GM19372 (cell line): ENCODE results near the gene SLC47A2.

Experiments used
- ATAC-seq: cut with Tn5 transposase; IDR thresholded peaks from one replicate; pipeline ENCODE4 v1.9.1; 2021; ENCODE audit warnings: mild to moderate bottlenecking, low read depth, moderate library complexity; ENCODE audit not compliant: unreplicated experiment

The SLC47A2 gene

GRCh38 chr17:19729900-19730299 lies 13.5 kb upstream of the SLC47A2 start:
- no peak for ATAC-seq

GRCh38 chr17:19728084-19728495 lies 11.7 kb upstream of the SLC47A2 start:
- no peak for ATAC-seq

- ATAC-seq, result no peak
Observed at GRCh38 chr17:19727501-19728078, 11.2 kb upstream of the SLC47A2 start.

- no peak for ATAC-seq
Observed at GRCh38 chr17:19726631-19727376, 10.4 kb upstream of the SLC47A2 start.

GRCh38 chr17:19725486-19725885 lies 9.1 kb upstream of the SLC47A2 start:
- ATAC-seq, result no peak

GRCh38 chr17:19724501-19725420 lies 8.4 kb upstream of the SLC47A2 start:
- peak; percentile 53 for ATAC-seq

- no peak for ATAC-seq
Observed at GRCh38 chr17:19723964-19724363, 7.6 kb upstream of the SLC47A2 start.

- ATAC-seq, result no peak
Observed at GRCh38 chr17:19720631-19721426, 4.4 kb upstream of the SLC47A2 start.

GRCh38 chr17:19720210-19720475 lies 3.8 kb upstream of the SLC47A2 start:
- no peak for ATAC-seq

GRCh38 chr17:19719355-19720209 lies 3.2 kb upstream of the SLC47A2 start:
- no peak for ATAC-seq

GRCh38 chr17:19718613-19719354 lies 2.4 kb upstream of the SLC47A2 start:
- no peak for ATAC-seq

- no peak for ATAC-seq
Observed at GRCh38 chr17:19718041-19718612, 1.7 kb upstream of the SLC47A2 start.

GRCh38 chr17:19717411-19717908 lies 1.1 kb upstream of the SLC47A2 start:
- no peak for ATAC-seq

- no peak for ATAC-seq
Observed at GRCh38 chr17:19717031-19717360, 612 bp upstream of the SLC47A2 start.

- ATAC-seq, result no peak
Observed at GRCh38 chr17:19714542-19715411, 1.6 kb downstream of the SLC47A2 start.

- no peak for ATAC-seq
Observed at GRCh38 chr17:19713901-19714361, 2.5 kb downstream of the SLC47A2 start.

GRCh38 chr17:19713462-19713861 lies 2.9 kb downstream of the SLC47A2 start:
- no peak for ATAC-seq
